HG03575 (cell line): ENCODE results near the gene SLC17A5.

Source experiments
- ATAC-seq: cut with Tn5 transposase; IDR thresholded peaks from one replicate; pipeline ENCODE4 v1.9.1; 2021; ENCODE audit not compliant: unreplicated experiment, insufficient number of reproducible peaks, low FRiP score; ENCODE audit errors: extremely low read depth

Gene SLC17A5

DNA sequence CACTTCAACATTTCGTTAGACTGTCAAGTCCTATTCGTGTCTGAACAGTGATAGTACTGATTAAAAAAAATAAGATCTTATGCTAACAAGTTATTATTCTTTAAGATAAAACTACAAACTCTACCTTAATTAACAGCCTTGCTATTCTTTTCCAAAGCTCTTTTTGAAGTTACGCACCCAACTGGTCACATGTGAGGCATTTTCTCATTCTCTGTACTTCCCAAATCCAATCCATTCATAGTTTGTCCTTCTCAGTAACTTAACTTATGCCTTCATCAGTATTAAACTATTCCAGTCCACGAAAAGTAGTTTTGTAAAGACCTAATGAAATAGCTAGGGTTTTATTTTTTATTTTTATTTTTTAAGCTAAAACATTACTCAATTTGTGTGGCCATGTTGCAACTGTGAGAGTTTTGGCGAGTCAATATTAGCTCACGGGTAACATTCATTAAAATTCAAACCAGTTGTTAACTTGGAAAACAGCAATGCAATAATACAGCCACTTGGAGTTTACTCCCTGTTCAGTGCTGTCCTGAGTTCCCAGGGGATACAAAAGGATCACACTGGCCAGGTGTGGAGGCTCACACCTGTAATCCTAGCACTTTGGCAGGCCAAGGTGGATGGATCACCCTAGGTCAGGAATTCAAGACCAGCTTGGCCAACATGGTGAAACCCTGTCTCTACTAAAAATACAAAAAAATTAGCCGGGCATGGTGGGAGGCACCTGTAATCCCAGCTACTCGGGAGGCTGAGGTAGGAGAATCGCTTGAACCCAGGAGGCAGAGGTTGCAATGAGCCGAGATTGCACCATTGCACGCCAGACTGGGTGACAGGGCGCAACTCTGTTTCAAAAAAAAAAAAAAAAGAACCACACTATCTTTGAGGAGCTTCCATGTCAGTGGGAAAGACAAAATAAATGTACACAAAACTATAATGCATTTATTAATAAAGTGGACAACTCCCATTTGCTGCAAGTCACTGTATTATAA lies 105.0 kb downstream of the SLC17A5 start:
- no peak for ATAC-seq

DNA sequence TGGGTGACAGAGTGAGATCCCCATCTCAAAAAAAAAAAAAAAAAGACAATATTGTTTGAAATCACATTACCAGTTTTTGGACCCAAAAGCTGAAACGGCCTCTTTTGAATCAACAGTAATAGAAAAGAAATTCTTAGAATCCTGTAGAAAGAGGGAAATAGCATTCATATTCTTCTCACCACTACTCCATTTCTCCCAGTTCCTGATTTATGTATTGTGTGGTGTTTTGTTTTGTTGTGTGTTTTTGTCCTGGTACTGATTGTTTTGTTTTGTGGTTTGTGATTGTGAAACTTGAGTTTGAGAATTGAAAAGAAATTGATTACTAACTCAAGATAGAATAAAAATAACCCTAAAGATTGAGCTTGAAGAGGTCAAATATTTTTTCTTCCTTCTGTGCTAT lies 106.8 kb downstream of the SLC17A5 start:
- no peak for ATAC-seq
